GM23338 (cell line): ENCODE results near the gene THRB. TPM values are rescaled to one million over a fixed set of nuclear protein-coding genes. Genes with fewer than 3 reads are reported as not detected.

ENCODE experiments used
- ATAC-seq: fragments of 200-7000 bp; cut with Tn5 transposase; 3 replicates; pipeline ENCODE4 v1.9.1; 2020
- DNase-seq: peaks from one replicate; pipeline ENCODE4 v3.0.0-alpha.2; 2015; ENCODE audit warnings: low spot score
- H2AFZ ChIP-seq: fragments of 200-600 bp; sonication (generic); 2 replicates; pipeline ENCODE4 v1.8.0; 2016; ENCODE audit warnings: antibody characterized with exemption, mild to moderate bottlenecking, moderate library complexity
- H3F3A ChIP-seq: fragments of 200-600 bp; sonication (generic); replicated peaks from 2 replicates; pipeline ENCODE4 v1.8.0; 2017; ENCODE audit warnings: antibody characterized with exemption, mixed run types, low read depth
- H3K27ac ChIP-seq: fragments of 200-600 bp; sonication (generic); 2 replicates; pipeline ENCODE4 v1.6.1; 2016; ENCODE audit warnings: low read depth
- H3K27me3 ChIP-seq: fragments of 200-600 bp; sonication (generic); 2 replicates; pipeline ENCODE4 v1.8.0; 2016; ENCODE audit warnings: mild to moderate bottlenecking, mixed run types, moderate library complexity; ENCODE audit not compliant: insufficient read depth
- H3K36me3 ChIP-seq: fragments of 200-600 bp; sonication (generic); 2 replicates; pipeline ENCODE4 v1.8.0; 2016; ENCODE audit warnings: mild to moderate bottlenecking; ENCODE audit not compliant: insufficient read depth
- H3K4me1 ChIP-seq: fragments of 200-600 bp; sonication (generic); 2 replicates; pipeline ENCODE4 v1.8.0; 2016; ENCODE audit warnings: mild to moderate bottlenecking, moderate library complexity; ENCODE audit not compliant: insufficient read depth
- H3K4me2 ChIP-seq: fragments of 200-600 bp; sonication (generic); 2 replicates; pipeline ENCODE4 v1.7.1; 2017; ENCODE audit warnings: mixed run types
- H3K4me3 ChIP-seq: fragments of 200-600 bp; sonication (generic); 2 replicates; pipeline ENCODE4 v1.6.1; 2016; ENCODE audit warnings: mixed run types
- H3K79me2 ChIP-seq: fragments of 200-600 bp; sonication (generic); replicated peaks from 2 replicates; pipeline ENCODE4 v1.8.0; 2017; ENCODE audit warnings: mild to moderate bottlenecking; ENCODE audit not compliant: insufficient read depth
- H3K9me2 ChIP-seq: fragments of 200-600 bp; sonication (generic); 2 replicates; pipeline ENCODE4 v1.8.0; 2017; ENCODE audit not compliant: insufficient read depth
- H4K20me1 ChIP-seq: fragments of 200-600 bp; sonication (generic); replicated peaks from 2 replicates; pipeline ENCODE4 v1.8.0; 2017; ENCODE audit warnings: mild to moderate bottlenecking; ENCODE audit not compliant: insufficient read depth
- H3K27ac Mint-ChIP-seq: 2 replicates; pipeline ENCODE4 v1.8.0; 2020; ENCODE audit warnings: inconsistent platforms, mild to moderate bottlenecking, moderate library complexity, mixed read lengths
- H3K27me3 Mint-ChIP-seq: 3 replicates; pipeline ENCODE4 v1.8.0; 2022; ENCODE audit warnings: low read depth, mild to moderate bottlenecking, moderate library complexity, mixed read lengths, inconsistent platforms; ENCODE audit not compliant: insufficient read depth, poor library complexity
- H3K36me3 Mint-ChIP-seq: 3 replicates; pipeline ENCODE4 v1.8.0; 2021; ENCODE audit warnings: low read depth, mild to moderate bottlenecking, inconsistent platforms, moderate library complexity, mixed read lengths
- H3K4me1 Mint-ChIP-seq: 3 replicates; pipeline ENCODE4 v1.8.0; 2020; ENCODE audit warnings: mild to moderate bottlenecking, inconsistent platforms, mixed read lengths
- H3K4me3 Mint-ChIP-seq: 3 replicates; pipeline ENCODE4 v1.8.0; 2021; ENCODE audit warnings: moderate library complexity, mild to moderate bottlenecking, inconsistent platforms, mixed read lengths
- H3K9me3 Mint-ChIP-seq: 3 replicates; pipeline ENCODE4 v1.8.0; 2020; ENCODE audit warnings: moderate library complexity, mild to moderate bottlenecking, inconsistent platforms, mixed read lengths
- CREB1 ChIP-seq: fragments of 250-450 bp; sonication (Bioruptor Pico); IDR thresholded peaks from 2 replicates; pipeline ENCODE4 v1.5.0; 2020; ENCODE audit warnings: low read depth, mild to moderate bottlenecking, moderate library complexity
- EZH2 ChIP-seq: fragments of 200-600 bp; sonication (generic); IDR thresholded peaks from one replicate; pipeline ENCODE4 v1.8.0; 2017; ENCODE audit warnings: antibody characterized with exemption, mild to moderate bottlenecking, low read depth; ENCODE audit not compliant: unreplicated experiment
- EZH2phosphoT487 ChIP-seq: fragments of 200-600 bp; sonication (generic); IDR thresholded peaks from one replicate; pipeline ENCODE4 v1.8.1; 2018; ENCODE audit warnings: antibody characterized with exemption; ENCODE audit not compliant: unreplicated experiment
- NANOG ChIP-seq: IDR thresholded peaks from 2 replicates; pipeline ENCODE4 v1.6.1; 2016; ENCODE audit warnings: antibody characterized with exemption, borderline replicate concordance
- POLR2AphosphoS5 ChIP-seq: IDR thresholded peaks from 2 replicates; pipeline ENCODE4 v1.6.1; 2016; ENCODE audit warnings: antibody characterized with exemption, low read depth
- STAT1 ChIP-seq: IDR thresholded peaks from one replicate; pipeline ENCODE4 v1.6.1; 2016; ENCODE audit warnings: antibody characterized with exemption; ENCODE audit not compliant: unreplicated experiment
- ZNF114 ChIP-seq: fragments of 250-450 bp; sonication (Bioruptor Pico); IDR thresholded peaks from 2 replicates; pipeline ENCODE4 v1.5.0; 2020; ENCODE audit warnings: mild to moderate bottlenecking, moderate library complexity
- ZNF331 ChIP-seq: fragments of 250-450 bp; sonication (Bioruptor Pico); IDR thresholded peaks from 2 replicates; pipeline ENCODE4 v1.5.0; 2020; ENCODE audit warnings: low read depth, mild to moderate bottlenecking, moderate library complexity
- polyA plus RNA-seq: library from polyadenylated mRNA; unstranded; fragments of >200 nt; fragmentation: Nextera tagmentation; extraction: Ambion mirVana; gene quantifications from 2 replicates; pipeline ENCODE4 v1.2.1, GENCODE V29; 2016
- total RNA-seq: library from RNA; depleted of rRNA; stranded (reverse); fragments of >200 nt; shearing (Covaris generic); gene quantifications from 2 replicates; pipeline ENCODE4 v1.2.3, GENCODE V29; 2014
- TF ChIP-seq, protein P1 (sequence below): IDR thresholded peaks from one replicate; pipeline ENCODE4 v1.6.1; 2018; ENCODE audit warnings: antibody characterized with exemption; ENCODE audit not compliant: unreplicated experiment
- TF ChIP-seq, protein P2 (sequence below): IDR thresholded peaks from 2 replicates; pipeline ENCODE4 v1.6.1; 2016; ENCODE audit warnings: antibody characterized with exemption
- TF ChIP-seq, protein P3 (sequence below): fragments of 250-450 bp; sonication (Bioruptor Pico); IDR thresholded peaks from 2 replicates; pipeline ENCODE4 v1.5.0; 2020; ENCODE audit warnings: mild to moderate bottlenecking, moderate library complexity

Gene THRB
- total and polyA plus RNA-seq, 2 experiments from 2014 or later, result 1.7 to 3.2 TPM

DNA sequence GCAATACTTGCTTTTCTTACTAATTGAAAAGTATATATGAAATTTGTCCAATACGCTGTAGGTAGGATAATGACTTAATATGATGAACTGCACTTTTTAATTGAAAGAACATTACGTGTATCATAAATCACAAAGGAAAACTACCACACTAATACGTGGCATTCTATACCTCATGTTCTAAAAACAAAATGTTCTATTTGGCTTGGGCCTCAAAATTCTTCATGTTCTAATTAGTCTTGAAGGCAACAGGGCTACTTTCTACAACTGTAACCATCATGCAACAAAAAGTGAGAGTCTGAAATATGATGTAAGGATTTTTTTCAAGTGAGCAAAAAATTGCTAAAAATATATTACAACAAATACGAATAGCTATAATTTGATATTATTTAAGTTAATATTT, 19.8 kb downstream of the THRB start (continued):
- TF ChIP-seq POLR2AphosphoS5 (no peak), STAT1 (no peak), EZH2 (no peak), ZNF331 (CRISPR knock-in tag) (no peak), NANOG (no peak)
- TF ChIP-seq, protein P1, sequence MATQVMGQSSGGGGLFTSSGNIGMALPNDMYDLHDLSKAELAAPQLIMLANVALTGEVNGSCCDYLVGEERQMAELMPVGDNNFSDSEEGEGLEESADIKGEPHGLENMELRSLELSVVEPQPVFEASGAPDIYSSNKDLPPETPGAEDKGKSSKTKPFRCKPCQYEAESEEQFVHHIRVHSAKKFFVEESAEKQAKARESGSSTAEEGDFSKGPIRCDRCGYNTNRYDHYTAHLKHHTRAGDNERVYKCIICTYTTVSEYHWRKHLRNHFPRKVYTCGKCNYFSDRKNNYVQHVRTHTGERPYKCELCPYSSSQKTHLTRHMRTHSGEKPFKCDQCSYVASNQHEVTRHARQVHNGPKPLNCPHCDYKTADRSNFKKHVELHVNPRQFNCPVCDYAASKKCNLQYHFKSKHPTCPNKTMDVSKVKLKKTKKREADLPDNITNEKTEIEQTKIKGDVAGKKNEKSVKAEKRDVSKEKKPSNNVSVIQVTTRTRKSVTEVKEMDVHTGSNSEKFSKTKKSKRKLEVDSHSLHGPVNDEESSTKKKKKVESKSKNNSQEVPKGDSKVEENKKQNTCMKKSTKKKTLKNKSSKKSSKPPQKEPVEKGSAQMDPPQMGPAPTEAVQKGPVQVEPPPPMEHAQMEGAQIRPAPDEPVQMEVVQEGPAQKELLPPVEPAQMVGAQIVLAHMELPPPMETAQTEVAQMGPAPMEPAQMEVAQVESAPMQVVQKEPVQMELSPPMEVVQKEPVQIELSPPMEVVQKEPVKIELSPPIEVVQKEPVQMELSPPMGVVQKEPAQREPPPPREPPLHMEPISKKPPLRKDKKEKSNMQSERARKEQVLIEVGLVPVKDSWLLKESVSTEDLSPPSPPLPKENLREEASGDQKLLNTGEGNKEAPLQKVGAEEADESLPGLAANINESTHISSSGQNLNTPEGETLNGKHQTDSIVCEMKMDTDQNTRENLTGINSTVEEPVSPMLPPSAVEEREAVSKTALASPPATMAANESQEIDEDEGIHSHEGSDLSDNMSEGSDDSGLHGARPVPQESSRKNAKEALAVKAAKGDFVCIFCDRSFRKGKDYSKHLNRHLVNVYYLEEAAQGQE, result no peak
- TF ChIP-seq, protein P2, sequence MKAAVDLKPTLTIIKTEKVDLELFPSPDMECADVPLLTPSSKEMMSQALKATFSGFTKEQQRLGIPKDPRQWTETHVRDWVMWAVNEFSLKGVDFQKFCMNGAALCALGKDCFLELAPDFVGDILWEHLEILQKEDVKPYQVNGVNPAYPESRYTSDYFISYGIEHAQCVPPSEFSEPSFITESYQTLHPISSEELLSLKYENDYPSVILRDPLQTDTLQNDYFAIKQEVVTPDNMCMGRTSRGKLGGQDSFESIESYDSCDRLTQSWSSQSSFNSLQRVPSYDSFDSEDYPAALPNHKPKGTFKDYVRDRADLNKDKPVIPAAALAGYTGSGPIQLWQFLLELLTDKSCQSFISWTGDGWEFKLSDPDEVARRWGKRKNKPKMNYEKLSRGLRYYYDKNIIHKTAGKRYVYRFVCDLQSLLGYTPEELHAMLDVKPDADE, result no peak

DNA sequence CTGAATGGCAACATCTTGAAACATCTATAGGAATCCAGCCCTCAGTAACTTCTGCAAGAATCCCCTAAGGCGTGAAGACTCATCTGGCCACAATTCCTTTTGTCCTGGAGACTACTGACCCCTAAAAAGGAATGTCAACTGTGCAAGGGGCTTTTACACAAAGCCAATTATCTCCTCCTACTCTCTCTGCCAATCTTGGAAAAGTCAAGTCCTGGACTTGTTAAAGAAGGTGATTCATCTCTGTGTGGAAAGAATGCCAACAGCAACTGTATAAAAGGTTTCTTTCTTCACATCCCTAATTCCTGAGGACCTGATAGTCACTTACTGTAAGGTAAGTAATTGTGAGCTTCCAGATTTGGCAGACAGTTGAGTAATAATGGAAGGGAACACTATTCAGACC, 22.3 kb downstream of the THRB start:
- Histone ChIP-seq H3K4me1 (peaks cover 19% of the 10 kb centered on the region), H3K36me3 (no peaks in the 10 kb centered on the region), H3F3A (no peaks in the 10 kb centered on the region), H3K79me2 (no peaks in the 10 kb centered on the region; the same call in 1 of the 2 replicates), H3K27me3 (peaks cover 16% of the 10 kb centered on the region; the same call in 1 of the 2 replicates), H3K4me3 (no peak overlapping the region), H3K27ac (no peak overlapping the region), H3K4me2 (no peak overlapping the region), H4K20me1 (no peaks in the 10 kb centered on the region), H3K9me2 (0 out of 2 replicates have a peak, but pooled peaks cover 10% of the 10 kb centered on the region), H2AFZ (no peak overlapping the region)
- Mint-ChIP-seq H3K4me3 (no peak overlapping the region), H3K36me3 (no peaks in the 10 kb centered on the region), H3K4me1 (peaks cover 16% of the 10 kb centered on the region), H3K27ac (no peak overlapping the region), H3K27me3 (peaks cover 6% of the 10 kb centered on the region), H3K9me3 (no peaks in the 10 kb centered on the region)
- ATAC-seq, result no peak
- no peak for DNase-seq
- no peak for TF ChIP-seq ZNF114
- TF ChIP-seq ZNF331 (CRISPR knock-in tag), result no peak
- no peak for TF ChIP-seq CREB1 (CRISPR knock-in tag)
- no peak for TF ChIP-seq STAT1
- TF ChIP-seq, protein P3, sequence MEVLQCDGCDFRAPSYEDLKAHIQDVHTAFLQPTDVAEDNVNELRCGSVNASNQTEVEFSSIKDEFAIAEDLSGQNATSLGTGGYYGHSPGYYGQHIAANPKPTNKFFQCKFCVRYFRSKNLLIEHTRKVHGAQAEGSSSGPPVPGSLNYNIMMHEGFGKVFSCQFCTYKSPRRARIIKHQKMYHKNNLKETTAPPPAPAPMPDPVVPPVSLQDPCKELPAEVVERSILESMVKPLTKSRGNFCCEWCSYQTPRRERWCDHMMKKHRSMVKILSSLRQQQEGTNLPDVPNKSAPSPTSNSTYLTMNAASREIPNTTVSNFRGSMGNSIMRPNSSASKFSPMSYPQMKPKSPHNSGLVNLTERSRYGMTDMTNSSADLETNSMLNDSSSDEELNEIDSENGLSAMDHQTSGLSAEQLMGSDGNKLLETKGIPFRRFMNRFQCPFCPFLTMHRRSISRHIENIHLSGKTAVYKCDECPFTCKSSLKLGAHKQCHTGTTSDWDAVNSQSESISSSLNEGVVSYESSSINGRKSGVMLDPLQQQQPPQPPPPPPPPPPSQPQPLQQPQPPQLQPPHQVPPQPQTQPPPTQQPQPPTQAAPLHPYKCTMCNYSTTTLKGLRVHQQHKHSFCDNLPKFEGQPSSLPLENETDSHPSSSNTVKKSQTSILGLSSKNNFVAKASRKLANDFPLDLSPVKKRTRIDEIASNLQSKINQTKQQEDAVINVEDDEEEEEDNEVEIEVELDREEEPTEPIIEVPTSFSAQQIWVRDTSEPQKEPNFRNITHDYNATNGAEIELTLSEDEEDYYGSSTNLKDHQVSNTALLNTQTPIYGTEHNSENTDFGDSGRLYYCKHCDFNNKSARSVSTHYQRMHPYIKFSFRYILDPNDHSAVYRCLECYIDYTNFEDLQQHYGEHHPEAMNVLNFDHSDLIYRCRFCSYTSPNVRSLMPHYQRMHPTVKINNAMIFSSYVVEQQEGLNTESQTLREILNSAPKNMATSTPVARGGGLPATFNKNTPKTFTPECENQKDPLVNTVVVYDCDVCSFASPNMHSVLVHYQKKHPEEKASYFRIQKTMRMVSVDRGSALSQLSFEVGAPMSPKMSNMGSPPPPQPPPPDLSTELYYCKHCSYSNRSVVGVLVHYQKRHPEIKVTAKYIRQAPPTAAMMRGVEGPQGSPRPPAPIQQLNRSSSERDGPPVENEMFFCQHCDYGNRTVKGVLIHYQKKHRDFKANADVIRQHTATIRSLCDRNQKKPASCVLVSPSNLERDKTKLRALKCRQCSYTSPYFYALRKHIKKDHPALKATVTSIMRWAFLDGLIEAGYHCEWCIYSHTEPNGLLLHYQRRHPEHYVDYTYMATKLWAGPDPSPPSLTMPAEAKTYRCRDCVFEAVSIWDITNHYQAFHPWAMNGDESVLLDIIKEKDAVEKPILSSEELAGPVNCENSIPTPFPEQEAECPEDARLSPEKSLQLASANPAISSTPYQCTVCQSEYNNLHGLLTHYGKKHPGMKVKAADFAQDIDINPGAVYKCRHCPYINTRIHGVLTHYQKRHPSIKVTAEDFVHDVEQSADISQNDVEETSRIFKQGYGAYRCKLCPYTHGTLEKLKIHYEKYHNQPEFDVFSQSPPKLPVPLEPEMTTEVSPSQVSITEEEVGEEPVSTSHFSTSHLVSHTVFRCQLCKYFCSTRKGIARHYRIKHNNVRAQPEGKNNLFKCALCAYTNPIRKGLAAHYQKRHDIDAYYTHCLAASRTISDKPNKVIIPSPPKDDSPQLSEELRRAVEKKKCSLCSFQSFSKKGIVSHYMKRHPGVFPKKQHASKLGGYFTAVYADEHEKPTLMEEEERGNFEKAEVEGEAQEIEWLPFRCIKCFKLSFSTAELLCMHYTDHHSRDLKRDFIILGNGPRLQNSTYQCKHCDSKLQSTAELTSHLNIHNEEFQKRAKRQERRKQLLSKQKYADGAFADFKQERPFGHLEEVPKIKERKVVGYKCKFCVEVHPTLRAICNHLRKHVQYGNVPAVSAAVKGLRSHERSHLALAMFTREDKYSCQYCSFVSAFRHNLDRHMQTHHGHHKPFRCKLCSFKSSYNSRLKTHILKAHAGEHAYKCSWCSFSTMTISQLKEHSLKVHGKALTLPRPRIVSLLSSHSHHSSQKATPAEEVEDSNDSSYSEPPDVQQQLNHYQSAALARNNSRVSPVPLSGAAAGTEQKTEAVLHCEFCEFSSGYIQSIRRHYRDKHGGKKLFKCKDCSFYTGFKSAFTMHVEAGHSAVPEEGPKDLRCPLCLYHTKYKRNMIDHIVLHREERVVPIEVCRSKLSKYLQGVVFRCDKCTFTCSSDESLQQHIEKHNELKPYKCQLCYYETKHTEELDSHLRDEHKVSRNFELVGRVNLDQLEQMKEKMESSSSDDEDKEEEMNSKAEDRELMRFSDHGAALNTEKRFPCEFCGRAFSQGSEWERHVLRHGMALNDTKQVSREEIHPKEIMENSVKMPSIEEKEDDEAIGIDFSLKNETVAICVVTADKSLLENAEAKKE (CRISPR knock-in tag), result no peak
- no peak for TF ChIP-seq EZH2
- TF ChIP-seq, protein P2, result no peak
- TF ChIP-seq EZH2phosphoT487, result no peak
